NCI-H524 (cell line): ENCODE data around the gene MEX3D.
"Not testable (repeated sequence)": the region's sequence is repeated elsewhere in the genome, so short reads cannot be mapped to it uniquely, and the experiment has no call there.

Experiments
- DNase-seq, 2 experiments: peaks; one replicate each; lab custom pipeline; 2025; lab: John Stamatoyannopoulos, UW

The MEX3D gene

GRCh38 chr19:1538978-1539377, 29.1 kb downstream of the MEX3D start:
- no peak for DNase-seq

DNA sequence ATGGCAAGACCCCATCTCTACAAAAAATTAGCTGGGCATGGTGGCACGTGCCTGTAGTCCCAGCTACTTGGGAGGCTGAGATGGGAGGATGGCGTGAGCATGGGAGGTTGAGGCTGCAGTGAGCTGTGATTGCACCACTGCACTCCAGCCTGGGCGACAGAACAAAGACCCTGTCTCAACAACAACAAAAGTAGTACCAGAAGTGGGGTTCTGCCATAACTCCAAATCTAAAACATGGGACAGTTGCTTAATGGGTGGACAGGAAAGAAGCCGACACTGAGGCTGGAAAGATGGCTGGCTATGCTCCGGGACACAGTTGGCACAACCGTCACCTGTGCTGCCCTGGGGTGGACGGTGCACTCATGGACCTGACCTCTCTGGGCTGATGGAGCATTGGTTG, 32.4 kb downstream of the MEX3D start:
- not testable (repeated sequence) for DNase-seq

GRCh38 chr19:1534972-1535371, 33.2 kb downstream of the MEX3D start:
- no peak for DNase-seq

DNA sequence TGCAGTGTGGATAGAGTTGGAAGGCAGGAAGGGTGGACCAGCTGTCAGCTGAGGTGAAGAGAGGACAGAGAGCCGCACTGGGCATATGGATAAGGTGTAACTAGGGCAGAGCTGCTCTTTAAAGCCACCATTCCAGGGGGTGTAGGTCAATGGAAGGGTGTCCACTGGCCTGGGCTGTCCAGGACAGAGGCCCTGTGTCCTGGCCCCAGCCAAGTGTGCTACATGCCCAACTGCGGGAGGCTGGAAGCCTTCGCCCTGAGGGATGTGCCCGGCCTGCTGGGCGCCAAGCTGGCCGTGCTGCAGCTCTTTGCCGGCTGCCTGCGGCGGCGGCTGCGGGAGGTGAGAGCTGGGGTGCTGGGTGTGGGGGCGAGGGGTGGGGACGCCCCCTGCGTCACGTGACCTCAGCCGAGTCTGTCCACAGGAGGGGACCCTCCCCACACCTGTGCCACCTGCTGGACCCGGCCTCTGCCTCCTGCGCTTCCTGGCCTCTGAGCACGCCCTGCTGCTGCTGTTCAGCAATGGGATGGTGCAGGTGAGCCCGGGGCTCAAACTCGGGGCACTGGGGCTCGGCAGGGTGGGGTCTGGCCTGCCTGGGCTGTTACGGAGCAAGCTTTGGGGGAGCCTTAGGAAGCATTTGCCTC, 34.5 kb downstream of the MEX3D start:
- DNase-seq, result no peak

GRCh38 chr19:1532003-1532402, 36.1 kb downstream of the MEX3D start:
- no peak for DNase-seq

DNA sequence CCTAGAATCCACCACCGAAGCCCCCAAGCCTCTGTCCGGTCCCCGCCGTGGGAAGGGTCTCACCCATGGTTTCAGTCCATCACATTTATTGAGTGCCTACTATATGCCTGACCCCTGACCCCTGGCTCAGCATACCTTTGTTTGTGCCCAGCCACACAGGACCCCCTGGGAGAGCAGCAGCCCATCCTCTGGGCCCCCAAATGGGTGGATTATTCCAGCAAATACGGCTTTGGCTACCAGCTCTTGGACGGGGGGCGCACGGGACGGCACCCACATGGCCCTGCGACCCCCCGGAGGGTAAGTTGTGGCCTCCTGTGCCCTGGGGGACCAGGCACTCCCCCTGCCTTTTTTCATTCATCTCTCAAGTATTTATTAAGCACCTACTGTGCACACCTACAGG, 36.5 kb downstream of the MEX3D start:
- no peak for DNase-seq

DNA sequence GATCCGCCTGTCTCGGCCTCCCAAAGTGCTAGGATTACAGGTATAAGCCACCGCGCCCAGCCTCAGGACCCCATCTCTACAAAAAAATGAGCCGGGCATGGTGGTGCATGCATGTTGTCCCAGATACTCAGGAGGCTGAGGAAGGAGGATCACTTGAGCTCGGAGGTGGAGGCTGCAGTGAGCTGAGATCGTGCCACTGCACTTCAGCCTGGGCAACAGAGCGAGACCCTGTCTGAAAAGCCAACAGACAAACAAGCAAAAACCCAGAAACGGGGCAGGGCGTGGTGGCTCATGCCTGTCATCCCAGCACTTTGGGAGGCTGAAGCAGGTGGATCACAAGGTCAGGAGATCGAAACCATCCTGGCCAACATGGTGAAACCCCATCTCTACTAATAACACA, 37.3 kb downstream of the MEX3D start:
- DNase-seq, result not testable (repeated sequence)

DNA sequence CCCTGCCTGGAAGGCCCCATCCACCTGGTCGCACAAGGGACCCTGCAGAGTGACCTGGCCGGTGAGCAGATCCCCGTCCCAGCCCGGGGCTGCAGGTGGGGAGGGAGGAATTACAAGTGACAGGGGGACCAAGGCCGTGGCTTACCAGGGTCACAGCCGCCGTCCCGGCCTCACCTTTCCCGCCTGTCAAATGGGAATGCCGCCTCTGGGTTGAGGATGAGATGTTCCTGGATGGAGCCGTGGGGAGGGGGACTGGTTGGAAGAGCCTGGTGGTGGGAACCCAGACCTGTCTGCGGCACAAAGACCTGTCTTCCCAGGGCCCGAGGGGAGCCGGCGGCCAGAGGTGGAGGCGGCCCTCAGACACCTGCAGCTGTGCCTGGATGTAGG, 38.7 kb downstream of the MEX3D start:
- DNase-seq, result no peak

- DNase-seq, result no peak
These were observed 39.3 kb downstream of the MEX3D start for GRCh38 chr19:1528596-1529429.

DNA sequence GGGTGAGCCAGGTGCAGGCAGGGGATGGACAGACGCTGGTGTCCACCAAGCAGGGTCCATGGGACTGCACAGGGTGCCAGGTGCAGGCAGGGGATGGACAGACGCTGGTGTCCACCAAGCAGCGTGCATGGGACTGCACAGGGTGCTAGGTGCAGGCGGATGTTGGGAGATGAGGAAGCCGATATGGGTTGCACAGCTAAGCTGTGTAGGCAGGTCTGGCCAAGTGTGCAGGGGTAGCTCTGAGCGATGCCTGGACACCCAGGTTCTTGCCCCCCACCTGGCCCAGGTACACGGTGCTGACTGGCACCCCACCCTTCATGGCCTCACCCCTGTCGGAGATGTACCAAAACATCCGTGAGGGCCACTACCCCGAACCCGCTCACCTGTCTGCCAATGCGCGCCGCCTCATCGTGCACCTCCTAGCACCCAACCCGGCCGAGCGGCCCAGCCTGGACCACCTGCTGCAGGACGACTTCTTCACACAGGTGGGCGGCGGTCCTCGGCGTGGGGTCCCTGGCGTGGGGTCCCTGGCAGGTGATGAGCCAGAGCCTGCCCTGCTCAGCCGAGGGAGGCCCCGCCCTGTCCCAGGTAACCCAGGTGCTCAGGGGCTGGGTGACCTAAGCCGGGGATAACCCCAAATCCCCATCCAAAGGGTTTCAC, 40.3 kb downstream of the MEX3D start:
- DNase-seq, result no peak

DNA sequence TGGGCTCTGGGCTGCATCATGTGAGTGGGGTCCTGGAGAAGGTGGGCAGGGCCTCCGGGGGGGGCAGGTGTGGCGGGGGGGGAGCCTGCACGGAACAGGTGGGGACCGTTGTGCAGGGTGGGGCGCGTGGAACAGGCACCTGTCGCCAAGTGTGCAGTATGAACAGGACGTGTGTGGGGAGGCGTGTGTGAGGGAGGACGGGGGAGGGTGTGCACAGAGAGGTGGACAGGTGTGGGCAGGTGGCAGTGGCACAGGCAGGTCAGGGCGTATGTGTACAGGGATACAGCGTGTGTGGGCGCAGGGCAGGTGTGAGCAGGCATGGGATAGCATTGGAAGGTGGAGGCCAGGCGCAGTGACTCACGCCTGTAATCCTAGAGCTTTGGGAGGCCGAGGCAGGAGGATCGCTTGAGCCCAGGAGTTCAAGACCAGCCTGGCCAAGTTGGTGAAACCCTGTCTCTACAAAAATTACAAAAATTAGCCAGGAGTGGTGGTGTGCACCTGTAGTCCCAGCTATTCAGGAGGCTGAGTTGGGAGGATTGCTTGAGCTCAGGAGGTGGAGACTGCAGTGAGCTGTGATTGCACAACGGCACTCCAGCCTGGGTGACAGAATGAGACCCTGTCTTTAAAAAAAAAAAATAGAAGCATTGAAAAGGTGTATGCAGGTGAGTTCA, 41.0 kb downstream of the MEX3D start:
- no peak for DNase-seq

DNA sequence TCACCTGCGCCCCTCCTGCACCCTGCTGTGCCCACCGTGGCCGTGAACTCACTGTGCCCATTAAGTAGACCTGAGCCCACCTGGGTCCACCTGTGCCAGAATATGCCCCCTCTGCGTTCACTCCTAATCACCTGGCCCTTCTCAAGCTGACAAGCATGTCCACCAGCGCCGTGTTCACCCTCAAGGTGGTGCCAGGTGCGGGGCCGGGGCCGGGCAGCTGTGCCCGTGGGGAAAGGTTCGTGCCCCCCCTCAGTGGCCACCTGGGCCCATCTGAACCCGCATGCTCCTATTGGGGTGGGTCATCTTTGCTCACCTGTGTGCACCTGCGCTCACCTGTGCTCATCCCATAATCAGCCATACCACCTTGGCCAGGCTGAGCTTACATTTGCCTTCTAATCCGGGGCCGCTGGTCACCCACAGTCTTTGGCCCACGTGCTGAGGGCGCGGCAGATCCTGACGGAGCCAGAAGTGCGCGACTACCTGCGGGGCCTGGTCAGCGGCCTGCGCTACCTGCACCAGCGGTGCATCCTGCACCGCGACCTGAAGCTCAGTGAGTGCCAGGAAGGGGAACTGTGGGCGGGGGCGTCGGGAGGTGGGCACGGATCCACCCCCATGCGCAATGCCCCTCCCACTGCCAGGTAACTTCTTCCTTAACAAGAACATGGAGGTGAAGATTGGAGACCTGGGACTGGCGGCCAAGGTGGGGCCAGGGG, 41.9 kb downstream of the MEX3D start:
- no peak for DNase-seq

GRCh38 chr19:1525343-1525742, 42.8 kb downstream of the MEX3D start:
- no peak for DNase-seq

- no peak for DNase-seq
These were observed 43.2 kb downstream of the MEX3D start for GRCh38 chr19:1524972-1525325.

GRCh38 chr19:1524287-1524971, 43.7 kb downstream of the MEX3D start:
- no peak for DNase-seq

DNA sequence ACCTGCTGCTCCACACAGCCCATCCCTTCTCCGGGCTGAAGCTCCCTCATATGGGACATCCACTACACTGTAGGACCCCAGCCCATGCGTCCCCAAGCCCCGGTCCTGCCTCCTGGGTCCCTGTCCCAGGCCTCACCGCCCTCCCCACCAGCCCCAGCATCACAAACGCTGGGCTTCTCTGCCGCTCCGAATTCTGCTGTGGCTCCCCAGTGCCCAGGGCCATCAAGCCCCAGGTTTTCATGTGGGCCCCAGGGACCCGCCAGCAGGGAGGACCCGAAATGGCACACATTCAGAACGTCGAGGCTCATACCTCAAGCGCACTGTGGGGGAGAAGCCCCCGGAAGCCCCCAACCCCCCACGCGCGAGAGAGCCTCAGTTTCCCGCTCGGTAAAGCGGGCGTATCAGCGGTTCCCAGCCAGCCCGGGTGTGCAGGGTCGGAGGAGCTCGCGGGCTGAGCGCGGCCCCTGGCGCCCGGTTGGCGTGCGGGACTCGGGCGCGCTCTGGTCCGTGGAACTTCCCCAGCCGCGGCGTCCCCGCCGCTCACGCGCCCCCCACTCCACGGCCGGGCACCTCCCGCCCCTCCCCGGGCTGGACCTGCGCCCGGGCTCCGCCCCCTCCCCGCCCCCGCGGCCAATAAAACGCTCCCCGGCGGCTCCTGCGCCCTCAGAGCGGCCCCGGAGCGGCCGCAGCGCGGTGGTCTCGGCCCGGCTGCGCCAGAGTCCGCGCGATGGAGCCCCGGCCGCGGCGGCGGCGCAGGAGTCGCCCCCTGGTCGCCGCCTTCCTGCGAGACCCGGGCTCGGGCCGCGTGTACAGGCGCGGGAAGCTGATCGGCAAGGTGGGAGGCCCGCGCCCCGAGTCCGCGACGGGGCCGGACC, 44.5 kb downstream of the MEX3D start, which contains the start of gene PLK5:
PLK5 (plus strand) TSS at position 666 of the 875 bp plus-strand sequence. CDS start 2,920 bp downstream, outside the sequence.
- no peak for DNase-seq

DNA sequence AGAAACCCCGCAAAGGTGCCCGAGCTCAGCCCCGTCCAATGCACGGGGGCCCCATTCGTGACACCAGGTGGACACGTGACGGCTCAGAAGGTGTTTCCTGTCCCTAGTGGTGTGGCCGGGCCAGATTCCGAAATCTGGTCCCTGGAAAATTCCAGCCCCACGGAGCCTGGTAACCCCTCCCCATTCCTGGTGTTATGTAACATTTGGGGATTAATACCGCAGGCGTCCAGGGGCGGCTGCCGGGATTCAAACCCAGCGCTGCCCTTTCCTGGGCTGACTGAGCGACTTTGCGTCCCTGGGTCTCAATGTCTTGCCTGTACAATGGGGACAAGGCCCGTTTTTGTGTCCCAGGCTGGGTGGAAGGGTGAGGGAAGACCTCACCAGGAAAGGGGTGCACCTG, 45.3 kb downstream of the MEX3D start:
- no peak for DNase-seq

DNA sequence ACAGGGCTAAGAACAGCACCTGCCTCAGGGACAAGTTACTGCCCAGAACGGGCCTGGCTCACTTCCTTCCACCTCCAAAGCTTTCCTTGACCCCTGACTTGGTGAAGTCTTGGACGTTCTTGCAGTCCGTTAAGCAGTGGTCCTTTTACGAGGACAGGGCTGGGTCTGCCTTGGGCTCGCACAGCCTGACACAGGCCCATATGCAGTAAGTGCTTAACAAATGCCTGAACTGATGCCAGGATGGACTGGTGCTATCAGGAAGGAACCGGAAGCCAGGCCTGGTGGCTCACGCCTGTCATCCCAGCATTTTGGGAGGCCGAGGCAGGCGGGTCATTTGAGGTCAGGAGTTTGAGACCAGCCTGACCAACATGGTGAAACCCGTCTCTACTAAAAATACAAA, 46.1 kb downstream of the MEX3D start:
- no peak for DNase-seq

DNA sequence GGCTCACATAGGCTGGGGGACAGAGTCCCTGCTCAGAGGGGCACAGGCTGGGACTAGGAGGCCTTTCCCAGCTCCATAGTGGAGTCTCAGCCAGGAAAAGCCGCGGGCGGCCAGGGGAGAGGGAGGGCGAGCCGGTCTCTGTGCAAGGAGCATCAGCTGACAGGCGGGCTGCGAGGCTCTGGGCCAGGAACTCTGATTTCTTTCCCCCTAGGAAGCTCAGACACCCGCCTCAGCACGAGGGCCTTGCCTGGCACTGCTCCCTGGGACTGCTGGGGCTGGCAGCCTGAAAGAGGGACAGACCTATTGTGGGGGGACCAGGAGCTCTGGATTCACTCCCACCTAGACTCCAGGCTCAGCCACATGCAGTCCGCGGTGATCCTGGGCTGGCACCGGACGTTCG, 46.5 kb downstream of the MEX3D start:
- DNase-seq, result no peak

DNA sequence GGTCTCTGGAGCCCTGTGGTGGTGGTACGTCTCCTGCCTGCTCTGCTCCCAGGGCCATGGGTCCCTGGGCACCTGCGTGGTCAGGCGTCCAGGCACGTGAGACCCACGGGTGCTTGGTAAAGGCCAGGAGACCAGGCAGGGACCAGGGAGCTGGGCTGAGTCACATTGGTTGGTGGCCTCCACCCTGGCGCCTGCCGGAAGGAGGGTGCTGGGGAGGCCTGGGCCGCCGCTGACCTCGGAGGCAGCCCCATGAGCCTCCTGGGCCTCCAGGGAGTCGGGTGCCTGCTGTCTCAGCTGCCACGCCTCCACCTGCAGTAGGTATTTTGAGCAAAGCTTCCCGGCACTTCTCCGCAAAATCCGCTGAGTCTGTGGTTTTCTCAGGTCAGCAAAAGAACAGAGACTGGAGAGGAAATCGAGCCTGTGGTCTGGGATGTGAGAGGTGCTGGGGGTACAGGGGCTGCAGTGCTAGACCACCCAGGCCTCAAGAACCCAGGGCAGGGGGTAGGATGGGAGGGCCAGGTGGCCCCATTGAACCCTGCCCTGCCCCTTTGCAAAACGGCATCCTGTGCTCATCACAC, 47.8 kb downstream of the MEX3D start:
- no peak for DNase-seq
